Cardiac muscle cell (in vitro differentiated cells and primary cell): ENCODE results near the gene LSM7. TPM values are rescaled to one million over a fixed set of nuclear protein-coding genes. Genes with fewer than 3 reads are reported as not detected.

Experiments used
- DNase-seq, 2 donors: peaks; one replicate each; pipeline versions ENCODE4 v3.0.0 to v3.0.0-alpha.2; 2010 to 2017; ENCODE audit warnings: low read depth in 1 of 2, low spot score in 1 of 2
- H3K27ac ChIP-seq: fragments of 200-600 bp; sonication (generic); 2 replicates; pipeline ENCODE4 v1.5.1; 2016
- H3K27me3 ChIP-seq: fragments of 200-600 bp; sonication (generic); 2 replicates; pipeline ENCODE4 v1.6.0; 2016; ENCODE audit warnings: control low read depth
- H3K36me3 ChIP-seq: fragments of 200-600 bp; sonication (generic); 2 replicates; pipeline ENCODE4 v1.5.1; 2016; ENCODE audit warnings: control low read depth
- H3K4me1 ChIP-seq: fragments of 200-600 bp; sonication (generic); 2 replicates; pipeline ENCODE4 v1.8.1; 2017; ENCODE audit warnings: low read depth, mild to moderate bottlenecking, mixed run types
- H3K4me3 ChIP-seq: fragments of 200-600 bp; sonication (generic); 2 replicates; pipeline ENCODE4 v1.5.1; 2016; ENCODE audit warnings: mild to moderate bottlenecking
- H3K9me3 ChIP-seq: fragments of 200-600 bp; sonication (generic); 2 replicates; pipeline ENCODE4 v1.5.1; 2017; ENCODE audit warnings: low read depth, mild to moderate bottlenecking, control low read depth
- polyA plus RNA-seq: library from polyadenylated mRNA; unstranded; fragments of >200 nt; fragmentation: Nextera tagmentation; extraction: Ambion mirVana; gene quantifications from 2 replicates; pipeline ENCODE4 v1.2.1, GENCODE V29; 2016
- total RNA-seq: library from RNA; depleted of rRNA; stranded (reverse); fragments of >200 nt; gene quantifications from 2 replicates; pipeline ENCODE4 v1.2.3, GENCODE V29; 2016
- TF ChIP-seq, protein P1 (sequence below): IDR thresholded peaks from 2 replicates; pipeline ENCODE4 v1.5.1; 2012; ENCODE audit warnings: low read depth, mild to moderate bottlenecking, low read length

LSM7 gene
- total and polyA plus RNA-seq, 2 experiments from 2014 or later = 157 to 231 TPM

DNA sequence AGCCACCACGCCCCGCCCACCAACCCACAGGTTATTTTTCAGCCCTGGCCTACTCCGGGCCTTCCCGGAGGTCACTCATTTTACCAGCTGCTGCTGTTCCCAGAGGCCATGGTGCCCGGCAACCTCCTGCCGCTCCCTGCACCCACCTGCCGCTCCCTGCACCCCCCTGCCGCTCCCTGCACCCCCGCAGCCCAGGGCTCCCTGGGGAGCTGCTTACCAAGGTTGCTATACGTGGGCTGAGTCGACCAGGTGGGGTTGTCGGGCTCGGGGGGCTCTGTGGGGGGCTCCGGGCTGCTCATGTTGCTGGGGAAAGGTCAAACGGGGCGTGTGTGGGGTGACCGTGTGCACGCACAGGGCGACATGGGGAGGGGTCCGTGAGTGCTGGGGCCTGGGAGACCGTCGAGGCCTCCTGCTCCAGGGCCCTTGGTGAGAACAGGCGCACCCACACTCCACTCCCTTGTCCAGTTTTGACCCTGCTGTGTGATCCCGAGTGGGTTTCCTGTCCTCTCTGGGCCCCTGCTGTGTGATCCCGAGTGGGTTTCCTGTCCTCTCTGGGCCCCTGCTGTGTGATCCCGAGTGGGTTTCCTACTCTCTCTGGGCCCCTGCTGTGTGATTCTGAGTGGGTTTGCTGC, 47.6 kb downstream of the LSM7 start:
- H3K27me3 ChIP-seq = peaks cover 33% of the 10 kb centered on the region
- no peak overlapping the region for H3K27ac ChIP-seq
- H3K4me1 ChIP-seq = no peaks in the 10 kb centered on the region
- H3K9me3 ChIP-seq = no peaks in the 10 kb centered on the region
- H3K4me3 ChIP-seq = no peak overlapping the region
- H3K36me3 ChIP-seq = no peaks in the 10 kb centered on the region
- no peak for DNase-seq
- TF ChIP-seq, protein P1, sequence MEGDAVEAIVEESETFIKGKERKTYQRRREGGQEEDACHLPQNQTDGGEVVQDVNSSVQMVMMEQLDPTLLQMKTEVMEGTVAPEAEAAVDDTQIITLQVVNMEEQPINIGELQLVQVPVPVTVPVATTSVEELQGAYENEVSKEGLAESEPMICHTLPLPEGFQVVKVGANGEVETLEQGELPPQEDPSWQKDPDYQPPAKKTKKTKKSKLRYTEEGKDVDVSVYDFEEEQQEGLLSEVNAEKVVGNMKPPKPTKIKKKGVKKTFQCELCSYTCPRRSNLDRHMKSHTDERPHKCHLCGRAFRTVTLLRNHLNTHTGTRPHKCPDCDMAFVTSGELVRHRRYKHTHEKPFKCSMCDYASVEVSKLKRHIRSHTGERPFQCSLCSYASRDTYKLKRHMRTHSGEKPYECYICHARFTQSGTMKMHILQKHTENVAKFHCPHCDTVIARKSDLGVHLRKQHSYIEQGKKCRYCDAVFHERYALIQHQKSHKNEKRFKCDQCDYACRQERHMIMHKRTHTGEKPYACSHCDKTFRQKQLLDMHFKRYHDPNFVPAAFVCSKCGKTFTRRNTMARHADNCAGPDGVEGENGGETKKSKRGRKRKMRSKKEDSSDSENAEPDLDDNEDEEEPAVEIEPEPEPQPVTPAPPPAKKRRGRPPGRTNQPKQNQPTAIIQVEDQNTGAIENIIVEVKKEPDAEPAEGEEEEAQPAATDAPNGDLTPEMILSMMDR = no peak

DNA sequence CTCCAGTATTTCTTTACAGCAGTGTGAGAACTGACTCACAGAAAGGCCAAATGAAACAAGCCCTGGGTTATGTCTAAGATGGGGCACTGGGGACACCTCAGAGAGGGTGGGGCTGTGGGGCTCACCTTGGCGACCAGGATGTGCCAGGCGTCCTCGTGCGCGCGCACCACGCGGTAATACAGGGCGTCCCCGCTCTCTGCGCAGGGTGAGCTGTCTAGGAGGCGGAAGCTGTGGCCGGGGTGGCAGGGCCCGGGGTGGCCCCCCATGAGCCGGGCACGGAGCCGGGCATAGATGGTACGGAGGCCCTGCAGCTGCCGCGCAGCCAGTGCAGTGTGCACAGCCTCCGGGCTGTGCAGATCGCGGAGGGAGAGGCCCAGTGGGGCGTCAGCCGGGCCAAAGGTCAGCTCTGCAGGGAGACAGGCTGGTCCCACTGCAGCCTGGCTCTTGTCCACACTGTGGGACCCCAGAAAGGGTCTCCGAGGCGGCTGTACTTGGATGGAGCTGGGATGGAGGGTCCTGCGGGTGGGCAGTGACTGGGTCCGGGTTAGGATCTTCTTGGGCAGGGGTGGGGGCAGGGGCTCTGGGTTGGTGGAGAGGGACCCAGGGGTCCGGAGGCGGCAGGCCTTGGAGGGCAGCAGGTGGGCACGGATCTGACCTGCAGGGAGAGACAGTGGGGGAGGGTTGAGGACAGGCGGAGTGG, 49.8 kb downstream of the LSM7 start:
- Histone ChIP-seq H3K9me3 (no peaks in the 10 kb centered on the region), H3K27me3 (peaks cover 19% of the 10 kb centered on the region), H3K36me3 (no peaks in the 10 kb centered on the region), H3K4me3 (no peak overlapping the region), H3K4me1 (no peaks in the 10 kb centered on the region), H3K27ac (no peak overlapping the region)
- DNase-seq = no peak
- TF ChIP-seq, protein P1 = no peak

DNA sequence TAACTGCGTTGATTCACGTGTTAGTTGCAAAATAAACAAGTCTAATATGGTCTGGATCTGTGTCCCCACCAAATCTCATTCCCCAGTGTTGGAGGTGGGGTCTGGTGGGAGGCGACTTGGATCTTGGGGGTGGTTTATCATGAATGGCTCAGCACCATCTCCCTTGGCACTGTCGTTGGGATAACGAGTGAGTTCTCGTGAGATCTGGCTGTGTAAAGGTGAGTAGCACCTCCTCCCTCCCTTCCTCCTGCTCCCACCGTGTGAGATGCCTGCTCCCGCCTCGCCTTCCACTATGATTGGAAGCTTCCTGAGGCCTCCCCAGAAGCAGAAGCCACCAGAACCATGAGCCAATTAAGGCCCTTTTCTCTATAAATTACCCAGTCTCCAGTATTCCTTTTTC, 51.2 kb downstream of the LSM7 start:
- Histone ChIP-seq H3K36me3 (peaks cover 6% of the 10 kb centered on the region), H3K9me3 (no peaks in the 10 kb centered on the region), H3K4me3 (no peak overlapping the region), H3K4me1 (peaks cover 6% of the 10 kb centered on the region), H3K27ac (no peak overlapping the region), H3K27me3 (peaks cover 6% of the 10 kb centered on the region)
- TF ChIP-seq, protein P1 = no peak
- DNase-seq = no peak

DNA sequence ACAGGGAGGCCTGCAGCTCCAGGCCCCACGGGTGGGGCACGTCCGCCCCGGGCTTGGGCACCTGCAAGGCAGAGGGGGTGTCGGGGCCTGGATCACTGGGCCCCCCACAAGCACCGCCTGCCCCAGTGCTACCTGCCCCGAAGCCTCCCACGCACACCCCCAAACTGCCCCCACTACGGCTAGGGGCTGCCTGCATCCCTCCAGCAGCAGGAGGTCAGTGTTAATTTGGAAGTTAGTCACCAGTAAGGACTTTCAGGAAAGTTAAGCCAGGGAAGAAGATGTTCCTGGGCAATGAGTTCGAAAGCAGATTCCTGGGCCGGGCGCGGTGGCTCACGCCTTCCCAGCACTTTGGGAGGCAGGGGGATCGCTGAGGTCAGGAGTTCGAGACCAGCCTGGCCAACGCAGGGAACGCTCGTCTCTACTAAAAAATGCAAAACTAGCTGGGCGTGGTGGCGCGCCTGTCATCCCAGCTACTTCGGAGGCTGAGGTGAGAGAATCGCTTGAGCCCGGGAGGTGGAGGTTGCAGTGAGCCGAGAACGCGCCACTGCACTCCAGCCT, 51.9 kb downstream of the LSM7 start:
- Histone ChIP-seq H3K9me3 (no peaks in the 10 kb centered on the region), H3K36me3 (peaks cover 7% of the 10 kb centered on the region), H3K27me3 (no peaks in the 10 kb centered on the region), H3K4me1 (peaks cover 6% of the 10 kb centered on the region), H3K4me3 (no peak overlapping the region), H3K27ac (no peak overlapping the region)
- no peak for DNase-seq
- TF ChIP-seq, protein P1 = no peak

DNA sequence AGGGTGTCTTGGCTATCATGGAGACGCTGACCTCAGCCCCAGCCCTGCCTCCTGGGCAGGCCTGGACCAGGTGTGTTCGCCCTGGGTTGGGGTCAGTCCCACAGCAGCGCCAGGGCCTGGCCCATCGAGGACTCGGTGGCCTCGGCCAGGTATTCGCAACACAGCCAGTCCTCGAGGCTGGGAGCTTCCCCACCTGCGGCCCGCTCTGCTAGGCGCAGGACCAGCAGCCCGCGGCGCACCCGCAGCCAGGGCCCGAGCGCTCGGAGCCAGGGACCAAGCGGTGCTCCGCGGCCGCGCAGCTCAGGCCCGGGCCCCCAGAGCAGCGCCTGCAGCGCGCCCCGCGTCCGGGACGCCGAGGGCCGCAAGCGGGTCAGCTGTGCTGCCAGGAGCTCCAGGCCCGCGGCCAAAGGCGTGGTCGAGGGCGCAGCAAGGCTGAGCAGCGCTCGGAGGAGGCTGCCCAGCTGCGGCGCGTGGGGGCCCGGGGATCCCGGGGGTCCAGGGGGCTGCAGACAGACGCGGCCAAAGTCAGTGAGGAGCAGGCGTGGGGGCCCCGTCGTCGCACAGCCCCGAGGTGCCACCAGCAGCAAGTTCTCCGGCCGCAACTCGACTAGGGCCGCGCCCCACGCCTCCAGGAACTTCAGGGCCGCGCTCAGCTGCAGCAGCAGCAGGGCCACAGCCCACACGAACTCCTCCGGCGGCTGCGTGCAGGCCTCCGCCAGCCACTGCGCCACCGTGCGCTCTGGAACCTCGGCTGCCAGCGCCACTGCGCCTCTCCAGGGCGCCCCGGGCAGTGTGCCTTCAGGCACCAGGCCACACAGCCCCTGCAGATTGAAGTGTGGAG, 52.6 kb downstream of the LSM7 start:
- H3K36me3 ChIP-seq = peaks cover 7% of the 10 kb centered on the region
- no peaks in the 10 kb centered on the region for H3K27me3 ChIP-seq
- H3K27ac ChIP-seq = no peak overlapping the region
- no peak for DNase-seq
- peaks cover 6% of the 10 kb centered on the region for H3K4me1 ChIP-seq
- H3K4me3 ChIP-seq = no peak overlapping the region
- TF ChIP-seq, protein P1 = no peak
- H3K9me3 ChIP-seq = no peaks in the 10 kb centered on the region
